ENCODE measurements around the gene RNF223. TPM values are rescaled to one million over a fixed set of nuclear protein-coding genes. Genes with fewer than 3 reads are reported as not detected.

The RNF223 gene
- total RNA-seq = not detected in 2 replicates

GRCh38 chr1:1073743-1074587 lies at the start of gene RNF223:
Gene RNF223 (minus strand): TSS chr1:1074306. CDS start chr1:1072566, 1,740 bp downstream.

GRCh38 chr1:1115786-1116700 lies 41.9 kb upstream of the RNF223 start, which contains the start of gene C1orf159:
Gene C1orf159 (minus strand): TSS chr1:1116089. CDS start chr1:1091543, 24,546 bp downstream.

Other genes with a start within 250 kb of the RNF223 start
- gene SAMD11, start 150.4 kb downstream of the RNF223 start, total RNA-seq = 5.4 and 25.2 TPM in 2 replicates
- gene NOC2L, start 115.0 kb downstream of the RNF223 start, total RNA-seq = 71.0 and 115 TPM in 2 replicates
- gene KLHL17, start 113.7 kb downstream of the RNF223 start, total RNA-seq = 9.2 and 14.8 TPM in 2 replicates
- under 0.01 and 1.8 TPM in 2 replicates for gene PLEKHN1, start 107.8 kb downstream of the RNF223 start, total RNA-seq
- gene PERM1, start 92.2 kb downstream of the RNF223 start, total RNA-seq = not detected in 2 replicates
- 6.2 and 7.9 TPM in 2 replicates for gene HES4, start 74.2 kb downstream of the RNF223 start, total RNA-seq
- gene ISG15, start 60.8 kb downstream of the RNF223 start, total RNA-seq = 68.3 and 107 TPM in 2 replicates
- gene AGRN, start 54.2 kb downstream of the RNF223 start, total RNA-seq = 96.2 and 197 TPM in 2 replicates
- gene C1orf159, start 41.8 kb upstream of the RNF223 start, total RNA-seq = 4.8 and 7.1 TPM in 2 replicates
- not detected in 2 replicates for gene TTLL10, start 99.6 kb upstream of the RNF223 start, total RNA-seq
- not detected in 2 replicates for gene TNFRSF18, start 132.3 kb upstream of the RNF223 start, total RNA-seq
- under 0.01 and 0.14 TPM in 2 replicates for gene TNFRSF4, start 139.8 kb upstream of the RNF223 start, total RNA-seq
- 190 and 205 TPM in 2 replicates for gene SDF4, start 157.7 kb upstream of the RNF223 start, total RNA-seq
- 32.1 and 37.1 TPM in 2 replicates for gene B3GALT6, start 157.9 kb upstream of the RNF223 start, total RNA-seq
- gene C1QTNF12, start 172.4 kb upstream of the RNF223 start, total RNA-seq = 0.92 and 1.5 TPM in 2 replicates
- 33.9 and 43.6 TPM in 2 replicates for gene UBE2J2, start 199.5 kb upstream of the RNF223 start, total RNA-seq
- gene SCNN1D, start 206.1 kb upstream of the RNF223 start, total RNA-seq = 1.2 and 2.3 TPM in 2 replicates
- 52.6 and 71.8 TPM in 2 replicates for gene ACAP3, start 233.6 kb upstream of the RNF223 start, total RNA-seq
- gene PUSL1, start 234.3 kb upstream of the RNF223 start, total RNA-seq = 16.9 and 17.8 TPM in 2 replicates